Prostate gland (tissue), 2 donors: ENCODE data around the gene SMIM3. TPM values are rescaled to one million over a fixed set of nuclear protein-coding genes. Genes with fewer than 3 reads are reported as not detected.

Experiments used
- DNase-seq: peaks from one replicate; pipeline ENCODE4 v3.0.0-alpha.2; 2019; ENCODE audit warnings: low spot score
- H3K27ac ChIP-seq, 2 donors: fragments of 200-600 bp; sonication (generic); 2 replicates each; pipeline ENCODE4 v1.5.1; 2017 to 2019
- H3K27me3 ChIP-seq: fragments of 200-600 bp; sonication (generic); replicated peaks from 2 replicates; pipeline ENCODE4 v1.5.1; 2019; ENCODE audit not compliant: insufficient read depth
- H3K36me3 ChIP-seq, 2 donors: fragments of 200-600 bp; sonication (generic); 1 replicate in 1 of 2; 2 replicates in 1 of 2; pipeline versions ENCODE4 v1.5.1 to v1.8.1; 2017 to 2019
- H3K4me1 ChIP-seq: fragments of 200-600 bp; sonication (generic); replicated peaks from 2 replicates; pipeline ENCODE4 v1.5.1; 2019
- H3K4me3 ChIP-seq, 2 donors: fragments of 200-600 bp; sonication (generic); 2 replicates each; pipeline ENCODE4 v1.5.1; 2017 to 2019
- H3K9me3 ChIP-seq: fragments of 200-600 bp; sonication (generic); 2 replicates; pipeline ENCODE4 v1.5.1; 2017
- CTCF ChIP-seq, 4 experiments: fragments of 200-600 bp in 2 of 4; fragments of 450-650 bp in 2 of 4; sonication (generic) in 2 of 4; IDR thresholded peaks; 1 replicate in 3 of 4; 2 replicates in 1 of 4; pipeline ENCODE4 v1.5.1; 2016 to 2019; ENCODE audit warnings: antibody characterized with exemption in 4 of 4, mild to moderate bottlenecking in 2 of 4, moderate library complexity in 2 of 4
- POLR2A ChIP-seq: fragments of 450-650 bp; IDR thresholded peaks from one replicate; pipeline ENCODE4 v1.6.1; 2016; ENCODE audit warnings: antibody characterized with exemption, mild to moderate bottlenecking
- POLR2AphosphoS5 ChIP-seq: sonication (generic); formaldehyde crosslinking; IDR thresholded peaks from one replicate; pipeline ENCODE4 v1.6.1; 2017; ENCODE audit warnings: antibody characterized with exemption
- WGBS: methylation state at CpG from one replicate; pipeline ENCODE4 v1.1.5; 2018; 5-methylcytosine and 5-hydroxymethylcytosine counted together
- intact Hi-C: fragments of 100-400 bp; cut with DNase I; formaldehyde crosslinking; loops from one replicate; pipeline ENCODE4 v1.14.2; 2022
- total RNA-seq, 2 donors: library from RNA; depleted of rRNA; stranded (reverse); fragments of >200 nt; gene quantifications; one replicate each; pipeline ENCODE4 v1.1.0, GENCODE V29; 2016

Gene SMIM3
- total RNA-seq, 2 donors from 2014 or later, result 21.2 to 26.5 TPM

DNA sequence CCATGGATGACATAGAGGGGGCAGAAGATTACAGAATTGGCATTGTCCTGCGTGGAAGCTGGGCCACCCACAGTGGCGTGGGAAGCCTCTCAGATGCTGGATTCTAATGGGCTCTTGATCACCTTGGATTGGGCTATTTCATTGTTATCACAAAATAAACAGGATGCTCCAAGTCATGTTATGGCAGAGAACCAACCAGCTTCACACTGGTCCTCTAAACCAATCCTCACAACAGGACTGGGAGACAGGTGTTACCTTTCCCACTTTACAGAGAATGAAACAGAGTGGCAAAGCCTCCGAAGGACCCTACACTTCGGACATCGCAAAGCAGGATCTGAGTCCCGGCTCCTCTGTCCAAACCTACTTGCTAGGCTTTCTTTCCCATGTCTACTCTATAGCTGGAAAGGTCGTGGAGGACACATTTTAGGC, 455 bp upstream of the SMIM3 start:
- no peak for DNase-seq
- intact Hi-C loops, result loop anchor here (2.0 kb wide), 2 partner anchors 19 to 77 kb away; partner anchors contain the start of genes DCTN4 and RBM22
- no peaks in the 10 kb centered on the region for H3K36me3 ChIP-seq
- TF ChIP-seq POLR2AphosphoS5 (no peak), CTCF (IDR thresholded peaks at IDR 0.05) (no peak), POLR2A (no peak)
- H3K27ac ChIP-seq, result peak overlapping the region; percentile 86 to 88
- WGBS, result 6% methylated on average over 7 of the region's 7 CpGs
- no peaks in the 10 kb centered on the region for H3K27me3 ChIP-seq
- no peaks in the 10 kb centered on the region for H3K9me3 ChIP-seq
- H3K4me1 ChIP-seq, result peaks cover 7% of the 10 kb centered on the region
- peak overlapping the region; percentile 66 to 68 for H3K4me3 ChIP-seq

- no peak for DNase-seq
- H3K9me3 ChIP-seq, result no peaks in the 10 kb centered on the region
- peaks cover 10% of the 10 kb centered on the region for H3K4me1 ChIP-seq
- intact Hi-C loops, result loop anchor here (2.0 to 10.0 kb wide), 3 partner anchors 21 to 225 kb away; partner anchors contain the start of genes DCTN4 and RBM22
- H3K27me3 ChIP-seq, result no peaks in the 10 kb centered on the region
- TF ChIP-seq POLR2A (no peak), POLR2AphosphoS5 (no peak), CTCF (IDR thresholded peaks at IDR 0.05) (peak in 1 of 4 experiments; percentile 1)
- no peaks in the 10 kb centered on the region for H3K36me3 ChIP-seq
- 20% methylated on average over 13 of the region's 13 CpGs for WGBS
- peak overlapping the region; percentile 86 to 88 for H3K27ac ChIP-seq
- peak overlapping the region; percentile 66 to 68 for H3K4me3 ChIP-seq
Observed at GRCh38 chr5:150779397-150780186, 1.0 kb downstream of the SMIM3 start.

- peak overlapping the region; percentile 66 to 68 for H3K4me3 ChIP-seq
- WGBS, result 42% methylated on average over 6 of the region's 6 CpGs
Observed at GRCh38 chr5:150780187-150780692, 1.7 kb downstream of the SMIM3 start.

GRCh38 chr5:150780816-150781221, 2.3 kb downstream of the SMIM3 start:
- Histone ChIP-seq H3K27ac (peak overlapping the region; percentile 86 to 88), H3K27me3 (no peaks in the 10 kb centered on the region), H3K4me1 (peaks cover 10% of the 10 kb centered on the region), H3K4me3 (no peak overlapping the region), H3K36me3 (no peaks in the 10 kb centered on the region), H3K9me3 (no peaks in the 10 kb centered on the region)
- TF ChIP-seq CTCF (IDR thresholded peaks at IDR 0.05), result no peak
- TF ChIP-seq POLR2A, result no peak
- TF ChIP-seq POLR2AphosphoS5, result no peak
- 77% methylated on average over 5 of the region's 5 CpGs for WGBS
- peak; percentile 15 for DNase-seq
- intact Hi-C loops, result loop anchor here (10.0 kb wide), 1 partner anchor 224 kb away; no protein-coding TSS in a partner anchor

More at GRCh38 chr5:150780187-150780692, 1.7 kb downstream of the SMIM3 start:
- H3K27me3 ChIP-seq, result no peaks in the 10 kb centered on the region
- H3K9me3 ChIP-seq, result no peaks in the 10 kb centered on the region
- peaks cover 10% of the 10 kb centered on the region for H3K4me1 ChIP-seq
- peak overlapping the region; percentile 86 to 88 for H3K27ac ChIP-seq
- no peak for DNase-seq
- no peaks in the 10 kb centered on the region for H3K36me3 ChIP-seq
- intact Hi-C loops, result loop anchor here (10.0 kb wide), 1 partner anchor 225 kb away; no protein-coding TSS in a partner anchor
- TF ChIP-seq POLR2AphosphoS5 (peak; percentile 33), POLR2A (no peak)
